ENCODE measurements around the gene MED13L.

MED13L gene

DNA sequence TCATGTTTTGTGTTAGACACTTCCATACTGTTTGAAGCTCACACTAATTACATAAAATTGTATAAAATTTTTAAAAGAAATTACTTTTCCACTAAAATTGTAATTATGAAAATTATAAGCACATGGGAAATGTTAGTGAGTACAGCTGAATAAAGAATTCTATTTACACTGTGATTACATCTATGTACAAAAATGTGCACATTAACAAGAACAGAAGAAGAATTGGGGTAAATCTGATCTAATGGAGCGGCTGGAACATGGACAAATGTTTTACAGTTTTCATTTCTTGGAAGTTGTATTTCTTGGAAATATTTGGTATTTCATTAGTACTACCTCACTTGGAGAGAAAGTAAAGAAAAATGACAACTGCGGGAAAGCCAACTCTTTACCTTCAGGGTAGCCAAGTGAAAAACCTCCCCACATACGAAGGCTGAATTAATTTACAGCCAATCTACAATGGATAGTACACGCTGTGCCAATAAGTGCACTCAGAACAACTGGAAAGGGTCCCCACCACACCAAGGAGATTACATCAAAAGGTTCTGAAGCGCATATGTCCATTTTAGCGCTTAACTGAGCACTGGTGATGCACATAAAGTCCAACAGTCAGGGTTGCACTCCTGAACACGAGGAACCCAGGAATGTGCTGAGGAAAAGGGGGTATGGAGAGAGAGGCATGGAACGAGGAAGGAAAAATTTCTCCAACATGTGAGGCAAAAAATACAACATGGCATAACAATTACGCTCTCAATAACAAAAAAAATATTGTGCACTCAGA, 17.5 kb downstream of the MED13L start:
- DNase-seq (ENCODE audit: insufficient read length, low spot score) (no peak), FAIRE-seq (no peak)
- TF ChIP-seq, protein P1, sequence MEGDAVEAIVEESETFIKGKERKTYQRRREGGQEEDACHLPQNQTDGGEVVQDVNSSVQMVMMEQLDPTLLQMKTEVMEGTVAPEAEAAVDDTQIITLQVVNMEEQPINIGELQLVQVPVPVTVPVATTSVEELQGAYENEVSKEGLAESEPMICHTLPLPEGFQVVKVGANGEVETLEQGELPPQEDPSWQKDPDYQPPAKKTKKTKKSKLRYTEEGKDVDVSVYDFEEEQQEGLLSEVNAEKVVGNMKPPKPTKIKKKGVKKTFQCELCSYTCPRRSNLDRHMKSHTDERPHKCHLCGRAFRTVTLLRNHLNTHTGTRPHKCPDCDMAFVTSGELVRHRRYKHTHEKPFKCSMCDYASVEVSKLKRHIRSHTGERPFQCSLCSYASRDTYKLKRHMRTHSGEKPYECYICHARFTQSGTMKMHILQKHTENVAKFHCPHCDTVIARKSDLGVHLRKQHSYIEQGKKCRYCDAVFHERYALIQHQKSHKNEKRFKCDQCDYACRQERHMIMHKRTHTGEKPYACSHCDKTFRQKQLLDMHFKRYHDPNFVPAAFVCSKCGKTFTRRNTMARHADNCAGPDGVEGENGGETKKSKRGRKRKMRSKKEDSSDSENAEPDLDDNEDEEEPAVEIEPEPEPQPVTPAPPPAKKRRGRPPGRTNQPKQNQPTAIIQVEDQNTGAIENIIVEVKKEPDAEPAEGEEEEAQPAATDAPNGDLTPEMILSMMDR (IDR thresholded peaks at IDR 0.05; ENCODE audit: insufficient read depth, missing control alignments), result no peak

DNA sequence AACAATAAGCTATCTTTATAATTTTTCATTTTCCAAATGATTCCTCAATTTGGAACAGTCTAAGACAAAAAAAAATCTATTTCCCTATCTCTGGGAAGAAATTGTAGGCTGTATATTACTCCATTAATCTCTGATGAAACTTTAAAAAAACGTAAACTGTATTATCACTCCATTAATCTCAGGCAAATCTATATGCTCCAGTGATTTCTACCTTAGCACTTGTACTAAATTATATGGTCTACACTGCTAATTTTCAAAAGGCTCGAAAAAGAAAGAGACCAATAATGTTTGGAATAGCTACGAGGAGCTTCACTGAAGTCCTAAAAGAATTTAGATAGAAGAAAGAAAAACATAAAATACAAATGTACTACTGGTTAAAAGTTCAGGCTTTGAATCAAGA, 19.7 kb downstream of the MED13L start:
- no peak for FAIRE-seq
- TF ChIP-seq, protein P1 (IDR thresholded peaks at IDR 0.05; ENCODE audit: insufficient read depth, missing control alignments), result no peak
- no peak for DNase-seq (ENCODE audit: insufficient read length, low spot score)

GRCh38 chr12:116257215-116257614, 20.3 kb downstream of the MED13L start:
- no peak for FAIRE-seq
- no peak for DNase-seq (ENCODE audit: insufficient read length, low spot score)

DNA sequence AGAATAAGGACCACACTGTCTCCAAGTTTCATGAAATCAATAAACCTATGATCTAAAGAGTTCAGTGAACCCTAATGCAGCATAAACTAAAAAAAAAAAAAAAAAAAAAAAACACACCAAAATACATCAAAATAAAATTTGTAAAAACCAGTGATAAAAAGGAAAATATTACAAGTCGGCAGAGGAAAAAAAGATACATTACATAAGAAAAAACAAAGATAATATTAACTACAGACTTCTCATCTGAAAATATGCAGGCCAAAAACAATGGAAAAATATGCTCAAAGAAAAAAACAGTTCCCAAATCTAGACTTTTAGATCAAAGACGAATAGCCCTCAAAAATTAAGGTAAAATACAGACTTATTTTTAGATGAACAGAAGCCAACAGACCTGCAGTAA, 27.6 kb downstream of the MED13L start:
- FAIRE-seq (no peak), DNase-seq (ENCODE audit: insufficient read length, low spot score) (no peak)
- TF ChIP-seq, protein P1 (IDR thresholded peaks at IDR 0.05; ENCODE audit: insufficient read depth, missing control alignments), result no peak

More at GRCh38 chr12:116257215-116257614, 20.3 kb downstream of the MED13L start:
- TF ChIP-seq, protein P1 (IDR thresholded peaks at IDR 0.05; ENCODE audit: insufficient read depth, missing control alignments), result no peak

- no peak for FAIRE-seq
Measured at GRCh38 chr12:116248930-116249329, 28.6 kb downstream of the MED13L start.

GRCh38 chr12:116248433-116248832, 29.1 kb downstream of the MED13L start:
- TF ChIP-seq, protein P1 (IDR thresholded peaks at IDR 0.05; ENCODE audit: insufficient read depth, missing control alignments), result no peak
- FAIRE-seq (no peak), DNase-seq (ENCODE audit: insufficient read length, low spot score) (no peak)

More at GRCh38 chr12:116248930-116249329, 28.6 kb downstream of the MED13L start:
- no peak for DNase-seq (ENCODE audit: insufficient read length, low spot score)
- TF ChIP-seq, protein P1 (IDR thresholded peaks at IDR 0.05; ENCODE audit: insufficient read depth, missing control alignments), result no peak

DNA sequence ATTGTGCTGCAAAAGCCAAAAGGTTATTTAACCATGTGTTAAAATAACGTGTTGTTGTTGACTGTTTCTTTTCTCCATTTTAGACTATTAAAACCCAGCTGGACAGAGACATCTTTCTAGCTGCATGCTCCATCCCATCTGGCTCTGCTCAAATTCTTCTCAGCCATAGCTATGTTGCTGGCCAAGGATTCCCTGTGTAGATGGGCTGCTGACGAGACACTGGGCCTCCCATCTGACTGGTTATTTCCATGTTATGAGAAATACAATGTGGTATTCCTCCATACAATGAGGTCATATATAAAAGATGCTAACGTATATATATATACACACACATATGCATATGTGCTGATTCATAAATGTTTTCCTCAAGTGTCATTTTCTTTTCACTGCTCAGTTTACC, 30.1 kb downstream of the MED13L start:
- FAIRE-seq, result no peak
- DNase-seq (ENCODE audit: insufficient read length, low spot score), result no peak
- TF ChIP-seq, protein P1 (IDR thresholded peaks at IDR 0.05; ENCODE audit: insufficient read depth, missing control alignments), result no peak
